T-helper 2 cell treated with Interferon-gamma antibody and Interleukin-4, amounts not matched to agents 5 μg/mL and 100 μg/mL, for 36 hours (primary cell): ENCODE data around the gene ACBD6.
"Not testable (repeated sequence)": the region's sequence is repeated elsewhere in the genome, so short reads cannot be mapped to it uniquely, and the experiment has no call there.

Source experiments
- DNase-seq: peaks from one replicate; pipeline ENCODE4 v3.0.0; 2021; ENCODE audit warnings: low spot score
- H3K27ac Mint-ChIP-seq: one replicate; pipeline ENCODE4 v1.8.0; 2021; ENCODE audit warnings: mild to moderate bottlenecking, mixed read lengths
- H3K27me3 Mint-ChIP-seq: one replicate; pipeline ENCODE4 v1.8.0; 2021; ENCODE audit warnings: low read depth, mixed read lengths
- H3K36me3 Mint-ChIP-seq: one replicate; pipeline ENCODE4 v1.8.0; 2021; ENCODE audit warnings: low read depth, mixed read lengths
- H3K4me1 Mint-ChIP-seq: one replicate; pipeline ENCODE4 v1.8.0; 2021; ENCODE audit warnings: low read depth, mixed read lengths
- H3K4me3 Mint-ChIP-seq: one replicate; pipeline ENCODE4 v1.8.0; 2022; ENCODE audit warnings: mild to moderate bottlenecking, moderate library complexity, mixed read lengths
- H3K9me3 Mint-ChIP-seq: one replicate; pipeline ENCODE4 v1.8.0; 2021; ENCODE audit warnings: mixed read lengths

Gene ACBD6

GRCh38 chr1:180435566-180435965 is 66.8 kb downstream of the ACBD6 start:
- DNase-seq = no peak

GRCh38 chr1:180433873-180434272 is 68.5 kb downstream of the ACBD6 start:
- Mint-ChIP-seq H3K27ac (no peak overlapping the region), H3K4me3 (no peak overlapping the region), H3K4me1 (peaks cover 2% of the 10 kb centered on the region), H3K36me3 (peaks cover 14% of the 10 kb centered on the region), H3K27me3 (no peaks in the 10 kb centered on the region), H3K9me3 (no peaks in the 10 kb centered on the region)
- no peak for DNase-seq

More at GRCh38 chr1:180435566-180435965, 66.8 kb downstream of the ACBD6 start:
- Mint-ChIP-seq H3K27ac (no peak overlapping the region), H3K9me3 (no peaks in the 10 kb centered on the region), H3K4me3 (no peak overlapping the region), H3K27me3 (no peaks in the 10 kb centered on the region), H3K4me1 (no peaks in the 10 kb centered on the region), H3K36me3 (peaks cover 9% of the 10 kb centered on the region)

- no peak overlapping the region for H3K4me3 Mint-ChIP-seq
- H3K9me3 Mint-ChIP-seq = no peaks in the 10 kb centered on the region
- no peaks in the 10 kb centered on the region for H3K27me3 Mint-ChIP-seq
- no peak overlapping the region for H3K27ac Mint-ChIP-seq
- peaks cover 9% of the 10 kb centered on the region for H3K36me3 Mint-ChIP-seq
- no peak for DNase-seq
- H3K4me1 Mint-ChIP-seq = peaks cover 2% of the 10 kb centered on the region
These were observed 70.7 kb downstream of the ACBD6 start for GRCh38 chr1:180431683-180432082.

- Mint-ChIP-seq H3K36me3 (peaks cover 7% of the 10 kb centered on the region), H3K9me3 (no peaks in the 10 kb centered on the region), H3K27me3 (no peaks in the 10 kb centered on the region), H3K4me1 (peaks cover 2% of the 10 kb centered on the region), H3K4me3 (no peak overlapping the region), H3K27ac (no peak overlapping the region)
- no peak for DNase-seq
These were observed 73.3 kb downstream of the ACBD6 start for GRCh38 chr1:180428782-180429695.

- DNase-seq = no peak
- peaks cover 13% of the 10 kb centered on the region for H3K36me3 Mint-ChIP-seq
- H3K27me3 Mint-ChIP-seq = no peaks in the 10 kb centered on the region
- H3K9me3 Mint-ChIP-seq = peaks cover 5% of the 10 kb centered on the region
- H3K4me1 Mint-ChIP-seq = peaks cover 2% of the 10 kb centered on the region
- no peak overlapping the region for H3K4me3 Mint-ChIP-seq
- H3K27ac Mint-ChIP-seq = no peak overlapping the region
These were observed 76.4 kb downstream of the ACBD6 start for GRCh38 chr1:180425952-180426351.

- H3K27me3 Mint-ChIP-seq = no peaks in the 10 kb centered on the region
- H3K36me3 Mint-ChIP-seq = peaks cover 11% of the 10 kb centered on the region
- DNase-seq = no peak
- no peak overlapping the region for H3K4me3 Mint-ChIP-seq
- peaks cover 5% of the 10 kb centered on the region for H3K9me3 Mint-ChIP-seq
- H3K4me1 Mint-ChIP-seq = peaks cover 2% of the 10 kb centered on the region
- H3K27ac Mint-ChIP-seq = no peak overlapping the region
These were observed 77.4 kb downstream of the ACBD6 start for GRCh38 chr1:180424848-180425457.

- H3K4me1 Mint-ChIP-seq = no peaks in the 10 kb centered on the region
These were observed 80.8 kb downstream of the ACBD6 start for GRCh38 chr1:180421614-180422013.

GRCh38 chr1:180421145-180421544 is 81.2 kb downstream of the ACBD6 start:
- not testable (repeated sequence) for H3K27ac Mint-ChIP-seq, H3K36me3 Mint-ChIP-seq

More at GRCh38 chr1:180421614-180422013, 80.8 kb downstream of the ACBD6 start:
- Mint-ChIP-seq H3K27ac (no peak overlapping the region), H3K4me3 (no peak overlapping the region), H3K27me3 (no peaks in the 10 kb centered on the region), H3K9me3 (peaks cover 5% of the 10 kb centered on the region), H3K36me3 (peaks cover 5% of the 10 kb centered on the region)
- no peak for DNase-seq

GRCh38 chr1:180415985-180416633 is 86.3 kb downstream of the ACBD6 start:
- no peak for DNase-seq

More at GRCh38 chr1:180421145-180421544, 81.2 kb downstream of the ACBD6 start:
- not testable (repeated sequence) for H3K4me3 Mint-ChIP-seq, DNase-seq, H3K27me3 Mint-ChIP-seq, H3K9me3 Mint-ChIP-seq, H3K4me1 Mint-ChIP-seq

GRCh38 chr1:180415236-180415848 is 87.0 kb downstream of the ACBD6 start:
- H3K36me3 Mint-ChIP-seq = peaks cover 13% of the 10 kb centered on the region
- H3K4me1 Mint-ChIP-seq = peaks cover 2% of the 10 kb centered on the region
- H3K4me3 Mint-ChIP-seq = no peak overlapping the region
- DNase-seq = no peak
- H3K9me3 Mint-ChIP-seq = no peaks in the 10 kb centered on the region
- no peaks in the 10 kb centered on the region for H3K27me3 Mint-ChIP-seq
- no peak overlapping the region for H3K27ac Mint-ChIP-seq

More at GRCh38 chr1:180415985-180416633, 86.3 kb downstream of the ACBD6 start:
- Mint-ChIP-seq H3K4me3 (no peak overlapping the region), H3K9me3 (no peaks in the 10 kb centered on the region), H3K36me3 (peaks cover 9% of the 10 kb centered on the region), H3K27me3 (no peaks in the 10 kb centered on the region), H3K4me1 (peaks cover 2% of the 10 kb centered on the region), H3K27ac (no peak overlapping the region)

- H3K4me1 Mint-ChIP-seq = peaks cover 2% of the 10 kb centered on the region
- no peak for DNase-seq
- H3K9me3 Mint-ChIP-seq = no peaks in the 10 kb centered on the region
- no peaks in the 10 kb centered on the region for H3K27me3 Mint-ChIP-seq
- no peak overlapping the region for H3K27ac Mint-ChIP-seq
- peaks cover 24% of the 10 kb centered on the region for H3K36me3 Mint-ChIP-seq
- H3K4me3 Mint-ChIP-seq = no peak overlapping the region
These were observed 89.8 kb downstream of the ACBD6 start for GRCh38 chr1:180412583-180412982.

- not testable (repeated sequence) for DNase-seq, H3K4me1 Mint-ChIP-seq, H3K4me3 Mint-ChIP-seq, H3K27me3 Mint-ChIP-seq, H3K27ac Mint-ChIP-seq, H3K9me3 Mint-ChIP-seq
- peaks cover 26% of the 10 kb centered on the region for H3K36me3 Mint-ChIP-seq
These were observed 94.2 kb downstream of the ACBD6 start for GRCh38 chr1:180408128-180408527.

- no peak overlapping the region for H3K4me3 Mint-ChIP-seq
- DNase-seq = no peak
- no peak overlapping the region for H3K27ac Mint-ChIP-seq
- H3K9me3 Mint-ChIP-seq = no peaks in the 10 kb centered on the region
- no peaks in the 10 kb centered on the region for H3K27me3 Mint-ChIP-seq
- H3K4me1 Mint-ChIP-seq = peaks cover 2% of the 10 kb centered on the region
- peaks cover 21% of the 10 kb centered on the region for H3K36me3 Mint-ChIP-seq
These were observed 95.3 kb downstream of the ACBD6 start for GRCh38 chr1:180407051-180407450.
